ENCODE measurements around the gene PRKG1. TPM values are rescaled to one million over a fixed set of nuclear protein-coding genes. Genes with fewer than 3 reads are reported as not detected.

The PRKG1 gene
- polyA plus RNA-seq, 3 donors, result not detected

- Histone ChIP-seq H3K79me2 (ENCODE audit: insufficient read depth, low read length) (no peaks in the 10 kb centered on the region), H3K4me1 (ENCODE audit: control insufficient read depth in 1 of 2, insufficient read depth in 2 of 2, low read length in 2 of 2) (no peaks in the 10 kb centered on the region), H2AFZ (ENCODE audit: insufficient read depth, low read depth, low read length, poor library complexity, severe bottlenecking) (no peak overlapping the region), H3K4me2 (replicated peaks; ENCODE audit: extremely low read depth, low read length, poor library complexity, severe bottlenecking) (no peak overlapping the region), H3K9me3 (replicated peaks in 1 of 2; ENCODE audit: control insufficient read depth in 1 of 2, insufficient read depth in 1 of 2, low read length in 2 of 2) (no peaks in the 10 kb centered on the region), H3K27ac (ENCODE audit: low read depth in 1 of 2, low read length in 2 of 2) (no peak overlapping the region), H3K9ac (ENCODE audit: insufficient read depth, low read length, poor library complexity, severe bottlenecking) (no peak overlapping the region), H4K20me1 (ENCODE audit: insufficient read depth, low read length) (no peaks in the 10 kb centered on the region), H3K4me3 (replicated peaks in 1 of 3; ENCODE audit: low read depth in 2 of 3, low read length in 3 of 3) (no peak overlapping the region), H3K27me3 (ENCODE audit: control insufficient read depth in 2 of 2, insufficient read depth in 2 of 2, low read length in 2 of 2) (no peaks in the 10 kb centered on the region), H3K36me3 (replicated peaks in 1 of 2; ENCODE audit: control insufficient read depth in 1 of 2, insufficient read depth in 2 of 2, low read length in 2 of 2) (no peaks in the 10 kb centered on the region)
- no CpG with 5 or more reads among the region's 6 CpGs for WGBS (ENCODE audit: insufficient coverage)
- Mint-ChIP-seq H3K4me3 (no peak overlapping the region), H3K27me3 (ENCODE audit: low read depth in 3 of 3) (no peaks in the 10 kb centered on the region), H3K4me1 (no peaks in the 10 kb centered on the region), H3K27ac (no peak overlapping the region), H3K9me3 (peaks cover 0 to 5% (median 0%) of the 10 kb centered on the region in 7 donors), H3K36me3 (no peaks in the 10 kb centered on the region)
- intact Hi-C loops (cut with micrococcal nuclease), result no loop called here
- no peak for DNase-seq
- no peak for TF ChIP-seq CTCF (IDR thresholded peaks at IDR 0.05)
Measured at GRCh38 chr10:51679841-51680240, 605.6 kb downstream of the PRKG1 start.

GRCh38 chr10:51683031-51683691 lies 608.9 kb downstream of the PRKG1 start:
- Mint-ChIP-seq H3K9me3 (peaks cover 0 to 7% (median 0%) of the 10 kb centered on the region in 7 donors), H3K27me3 (ENCODE audit: low read depth in 3 of 3) (no peaks in the 10 kb centered on the region), H3K4me3 (no peak overlapping the region), H3K4me1 (no peaks in the 10 kb centered on the region), H3K36me3 (no peaks in the 10 kb centered on the region), H3K27ac (no peak overlapping the region)
- no peaks in the 10 kb centered on the region for H3K9me3 ChIP-seq (replicated peaks in 1 of 2; ENCODE audit: control insufficient read depth in 1 of 2, insufficient read depth in 1 of 2, low read length in 2 of 2)
- no peaks in the 10 kb centered on the region for H3K36me3 ChIP-seq (replicated peaks in 1 of 2; ENCODE audit: control insufficient read depth in 1 of 2, insufficient read depth in 2 of 2, low read length in 2 of 2)
- no peaks in the 10 kb centered on the region for H3K4me1 ChIP-seq (ENCODE audit: control insufficient read depth in 1 of 2, insufficient read depth in 2 of 2, low read length in 2 of 2)
- no peak overlapping the region for H3K4me3 ChIP-seq (replicated peaks in 1 of 3; ENCODE audit: low read depth in 2 of 3, low read length in 3 of 3)
- H3K27me3 ChIP-seq (ENCODE audit: control insufficient read depth in 2 of 2, insufficient read depth in 2 of 2, low read length in 2 of 2), result no peaks in the 10 kb centered on the region
- H3K27ac ChIP-seq (ENCODE audit: low read depth in 1 of 2, low read length in 2 of 2), result no peak overlapping the region
- intact Hi-C loops (cut with micrococcal nuclease), result no loop called here
- 90% methylated on average over 4 of the region's 4 CpGs for WGBS (ENCODE audit: insufficient coverage)
- H4K20me1 ChIP-seq (ENCODE audit: insufficient read depth, low read length), result no peaks in the 10 kb centered on the region
- no peak for DNase-seq
- no peaks in the 10 kb centered on the region for H3K79me2 ChIP-seq (ENCODE audit: insufficient read depth, low read length)
- H2AFZ ChIP-seq (ENCODE audit: insufficient read depth, low read depth, low read length, poor library complexity, severe bottlenecking), result no peak overlapping the region
- no peak for TF ChIP-seq CTCF (IDR thresholded peaks at IDR 0.05)
- H3K9ac ChIP-seq (ENCODE audit: insufficient read depth, low read length, poor library complexity, severe bottlenecking), result no peak overlapping the region
- H3K4me2 ChIP-seq (replicated peaks; ENCODE audit: extremely low read depth, low read length, poor library complexity, severe bottlenecking), result no peak overlapping the region
